ENCODE measurements around the gene AGAP1. TPM values are rescaled to one million over a fixed set of nuclear protein-coding genes. Genes with fewer than 3 reads are reported as not detected.

AGAP1 gene
- total and polyA plus RNA-seq, 9 donors, result 5.7 to 32.2 (median 20.2) TPM

GRCh38 chr2:236171680-236172254 lies 677.9 kb downstream of the AGAP1 start:
- Histone ChIP-seq H3K4me3 (no peak overlapping the region), H3K9me3 (no peaks in the 10 kb centered on the region), H3K4me1 (ENCODE audit: insufficient read depth) (peaks cover 7% of the 10 kb centered on the region), H3K36me3 (no peaks in the 10 kb centered on the region), H3K27ac (no peak overlapping the region), H3K27me3 (peaks cover 5% of the 10 kb centered on the region)
- no peak for DNase-seq
- intact Hi-C loops (cut with DNase I), result loop anchor here in 1 of 4 donors (5.0 kb wide), 1 partner anchor 389 kb away; no protein-coding TSS in a partner anchor
- WGBS, 3 donors, result 11 to 14% (median 13%) methylated on average over 10 to 16 of the region's 16 CpGs
- no peak for TF ChIP-seq EP300 (IDR thresholded peaks at IDR 0.05)
- TF ChIP-seq POLR2A (IDR thresholded peaks at IDR 0.05), result no peak
- no peak for TF ChIP-seq CTCF (IDR thresholded peaks at IDR 0.05)

GRCh38 chr2:236172255-236173035 lies 678.6 kb downstream of the AGAP1 start:
- no peak overlapping the region for H3K27ac ChIP-seq
- H3K9me3 ChIP-seq, result no peaks in the 10 kb centered on the region
- DNase-seq, result no peak
- no peaks in the 10 kb centered on the region for H3K36me3 ChIP-seq
- no peak for TF ChIP-seq CTCF (IDR thresholded peaks at IDR 0.05)
- no peak for TF ChIP-seq EP300 (IDR thresholded peaks at IDR 0.05)
- TF ChIP-seq POLR2A (IDR thresholded peaks at IDR 0.05), result no peak
- H3K4me3 ChIP-seq, result no peak overlapping the region
- H3K4me1 ChIP-seq (ENCODE audit: insufficient read depth), result peaks cover 3% of the 10 kb centered on the region
- intact Hi-C loops (cut with DNase I), result loop anchor here in 1 of 4 donors (5.0 kb wide), 1 partner anchor 390 kb away; no protein-coding TSS in a partner anchor
- 4 to 8% (median 5%) methylated on average over 44 to 46 of the region's 46 CpGs for WGBS, 3 donors
- H3K27me3 ChIP-seq, result peaks cover 5% of the 10 kb centered on the region

- no peak for DNase-seq
- intact Hi-C loops (cut with DNase I), result loop anchor here in 1 of 4 donors (5.0 kb wide), 1 partner anchor 391 kb away; no protein-coding TSS in a partner anchor
- Histone ChIP-seq H3K4me3 (no peak overlapping the region), H3K36me3 (no peaks in the 10 kb centered on the region), H3K9me3 (no peaks in the 10 kb centered on the region), H3K27ac (no peak overlapping the region), H3K4me1 (ENCODE audit: insufficient read depth) (peaks cover 1% of the 10 kb centered on the region), H3K27me3 (peaks cover 5% of the 10 kb centered on the region)
- WGBS, 3 donors, result 4 to 13% (median 5%) methylated on average over 25 to 62 of the region's 62 CpGs
- no peak for TF ChIP-seq CTCF (IDR thresholded peaks at IDR 0.05)
- no peak for TF ChIP-seq EP300 (IDR thresholded peaks at IDR 0.05)
- no peak for TF ChIP-seq POLR2A (IDR thresholded peaks at IDR 0.05)
Measured at GRCh38 chr2:236173036-236173728, 679.3 kb downstream of the AGAP1 start.
